ENCODE data around the gene SERPINA3.

- no peak for TF ChIP-seq CTCF (conservative IDR thresholded peaks at IDR 0.05; ENCODE audit: low read depth, low read length)
- TF ChIP-seq EZH2phosphoT487 (IDR thresholded peaks at IDR 0.05; ENCODE audit: borderline replicate concordance, low read length), result no peak
These were observed 47.1 kb downstream of the SERPINA3 start for GRCh38 chr14:94659256-94659655.
